Panc1 (cell line): ENCODE measurements around the gene ZBED4. TPM values are rescaled to one million over a fixed set of nuclear protein-coding genes. Genes with fewer than 3 reads are reported as not detected.
A peak's percentile ranks its signal among the peaks of the same experiment; 100 is the strongest.

Experiments used
- ATAC-seq: fragments of 200-7000 bp; cut with Tn5 transposase; 2 replicates; pipeline ENCODE4 v1.9.1; 2020; ENCODE audit warnings: mild to moderate bottlenecking, moderate library complexity
- BruUV-seq: library from RNA; stranded (reverse); fragments of 400-500 nt; replicated peaks from 2 replicates; lab custom pipeline; 2021; lab: Mats Ljungman, UMichigan
- CTCF ChIA-PET: fragments of 300-600 bp; sonication (Branson Sonifier 250); formaldehyde crosslinking; loops from one replicate; lab custom pipeline; 2022; ENCODE audit warnings: antibody characterized with exemption; lab: Charles Lee
- POLR2A ChIA-PET: fragments of 300-600 bp; sonication (Branson Sonifier 250); formaldehyde crosslinking; loops from one replicate; lab custom pipeline; 2022; ENCODE audit warnings: antibody characterized with exemption; lab: Charles Lee
- DNase-seq: peaks from one replicate; pipeline ENCODE4 v3.0.0-alpha.2; 2010; ENCODE audit warnings: low read depth, low spot score
- H3K27ac ChIP-seq: 2 replicates; pipeline ENCODE4 v1.5.1; 2011; ENCODE audit warnings: mild to moderate bottlenecking, low read length, inconsistent platforms
- H3K27me3 ChIP-seq: fragments of 200-500 bp; sonication (Bioruptor generic); 2 replicates; pipeline ENCODE4 v1.6.0; 2014; ENCODE audit warnings: low read length, inconsistent platforms; ENCODE audit not compliant: control insufficient read depth, insufficient read depth
- H3K36me3 ChIP-seq: fragments of 200-500 bp; sonication (Bioruptor generic); 2 replicates; pipeline ENCODE4 v1.5.1; 2014; ENCODE audit warnings: inconsistent platforms, mild to moderate bottlenecking, low read length, moderate library complexity; ENCODE audit not compliant: control insufficient read depth, insufficient read depth
- H3K4me1 ChIP-seq: 2 replicates; pipeline ENCODE4 v1.5.1; 2011; ENCODE audit warnings: inconsistent platforms, mild to moderate bottlenecking, low read length, moderate library complexity; ENCODE audit not compliant: control insufficient read depth, insufficient read depth
- H3K4me3 ChIP-seq, 2 experiments: 2 replicates each; pipeline ENCODE4 v1.5.1; 2011 to 2012; ENCODE audit warnings: low read depth in 2 of 2, low read length in 2 of 2, mild to moderate bottlenecking in 2 of 2, inconsistent platforms in 1 of 2, moderate library complexity in 1 of 2
- H3K9me3 ChIP-seq: fragments of 200-500 bp; sonication (Bioruptor generic); 2 replicates; pipeline ENCODE4 v1.5.1; 2014; ENCODE audit warnings: low read depth, mild to moderate bottlenecking, inconsistent platforms, low read length, moderate library complexity; ENCODE audit not compliant: control insufficient read depth, insufficient read depth
- CTCF ChIP-seq: fragments of 450-650 bp; IDR thresholded peaks from 2 replicates; pipeline ENCODE4 v1.5.1; 2017; ENCODE audit warnings: mild to moderate bottlenecking
- POLR2AphosphoS5 ChIP-seq: IDR thresholded peaks from 2 replicates; pipeline ENCODE4 v1.6.1; 2012; ENCODE audit warnings: mild to moderate bottlenecking, low read depth, low read length, moderate library complexity
- REST ChIP-seq, 2 experiments: IDR thresholded peaks; 2 replicates each; pipeline ENCODE4 v1.6.1; 2011 to 2012; ENCODE audit warnings: low read depth in 2 of 2, control low read depth in 1 of 2, low read length in 1 of 2, mild to moderate bottlenecking in 1 of 2, moderate library complexity in 1 of 2; ENCODE audit not compliant: insufficient read depth in 1 of 2
- SIN3A ChIP-seq: IDR thresholded peaks from 2 replicates; pipeline ENCODE4 v1.6.1; 2012; ENCODE audit warnings: low read depth, mild to moderate bottlenecking, low read length, moderate library complexity, borderline replicate concordance; ENCODE audit not compliant: insufficient read depth
- TCF7L2 ChIP-seq: IDR thresholded peaks from 2 replicates; pipeline ENCODE4 v1.6.1; 2011; ENCODE audit warnings: mild to moderate bottlenecking, low read depth, low read length, inconsistent platforms
- in situ Hi-C: cut with HindIII; loops from 2 replicates; pipeline ENCODE4 v1.10.0; 2016; ENCODE audit warnings: low sequenced_read_pairs, low pct_unique_long_range_greater_than_20kb
- intact Hi-C: fragments of 100-400 bp; cut with micrococcal nuclease; formaldehyde crosslinking; loops from one replicate; pipeline ENCODE4 v1.10.0; 2022; ENCODE audit not compliant: unreplicated experiment
- total RNA-seq: library from RNA; stranded (reverse); gene quantifications from one replicate; pipeline ENCODE4 v1.2.1, GENCODE V29; 2021; ENCODE audit not compliant: unreplicated experiment

The ZBED4 gene
- total RNA-seq, 1 experiment from 2014 or later = 17.3 TPM

- Histone ChIP-seq H3K27ac (peak overlapping the region; percentile 68), H3K4me3 (peak overlapping the region; percentile 27 to 30), H3K4me1 (peaks cover 41% of the 10 kb centered on the region), H3K27me3 (no peaks in the 10 kb centered on the region), H3K36me3 (no peaks in the 10 kb centered on the region), H3K9me3 (no peaks in the 10 kb centered on the region)
- peak; percentile 79 for ATAC-seq
- in situ Hi-C loops (no loop called here), intact Hi-C loops (no loop called here)
- DNase-seq = no peak
- POLR2A ChIA-PET = interaction anchor here (0.6 to 0.7 kb wide), 3 partner anchors 15 to 119 kb away, joined by 3 to 9 read pairs (median 8); no protein-coding TSS in a partner anchor
- CTCF ChIA-PET = interaction anchor here (0.6 to 0.7 kb wide), 4 partner anchors 13 to 254 kb away, joined by 4 to 10 read pairs (median 7); no protein-coding TSS in a partner anchor
- no TSS peak for BruUV-seq
- TF ChIP-seq CTCF (no peak), TCF7L2 (no peak), REST (IDR thresholded peaks at IDR 0.05; ENCODE audit: insufficient read depth in 1 of 2, low read depth in 2 of 2, low read length in 1 of 2) (no peak), POLR2AphosphoS5 (no peak), SIN3A (no peak)
Observed at GRCh38 chr22:49936018-49936972, 82.7 kb downstream of the ZBED4 start.

- BruUV-seq = no TSS peak
Observed at GRCh38 chr22:49936973-49937757, 83.5 kb downstream of the ZBED4 start.

More at GRCh38 chr22:49936973-49937757, 83.5 kb downstream of the ZBED4 start:
- Histone ChIP-seq H3K9me3 (no peaks in the 10 kb centered on the region), H3K4me1 (peaks cover 40% of the 10 kb centered on the region), H3K4me3 (no peak overlapping the region), H3K27me3 (no peaks in the 10 kb centered on the region), H3K36me3 (no peaks in the 10 kb centered on the region), H3K27ac (peak overlapping the region; percentile 68)
- TF ChIP-seq SIN3A (no peak), POLR2AphosphoS5 (no peak), REST (IDR thresholded peaks at IDR 0.05; ENCODE audit: insufficient read depth in 1 of 2, low read depth in 2 of 2, low read length in 1 of 2) (no peak), CTCF (no peak), TCF7L2 (no peak)
- ATAC-seq (no peak), DNase-seq (no peak)
- intact Hi-C loops = no loop called here
- ChIA-PET POLR2A (no interaction called here), CTCF (no interaction called here)
- in situ Hi-C loops = no loop called here
